OCI-LY1 (cell line): Measurements from ENCODE around the gene COX6A1.

Experiments used
- CTCF ChIP-seq: fragments of 200-600 bp; sonication (generic), shearing (Covaris generic); IDR thresholded peaks from 2 replicates; pipeline ENCODE4 v1.5.1; 2017; ENCODE audit warnings: mild to moderate bottlenecking, antibody characterized with exemption, low read length, moderate library complexity, mixed read lengths
- EZH2 ChIP-seq: fragments of 200-600 bp; sonication (generic), shearing (Covaris generic); IDR thresholded peaks from 2 replicates; pipeline ENCODE4 v1.8.0; 2017; ENCODE audit warnings: borderline replicate concordance, mixed run types, mild to moderate bottlenecking, antibody characterized with exemption, low read length, moderate library complexity, mixed read lengths

- TF ChIP-seq CTCF (no peak), EZH2 (no peak)
Observed at GRCh38 chr12:120474616-120474960, 36.7 kb downstream of the COX6A1 start.
